GM18861 (cell line): ENCODE results near the gene SGPP1.
"Not testable (repeated sequence)": the region's sequence is repeated elsewhere in the genome, so short reads cannot be mapped to it uniquely, and the experiment has no call there.

ENCODE experiments used
- ATAC-seq: cut with Tn5 transposase; IDR thresholded peaks from one replicate; pipeline ENCODE4 v1.9.1; 2021; ENCODE audit not compliant: unreplicated experiment

Gene SGPP1

GRCh38 chr14:63673886-63674497 lies 53.9 kb downstream of the SGPP1 start:
- ATAC-seq = no peak

GRCh38 chr14:63673255-63673654 lies 54.6 kb downstream of the SGPP1 start:
- ATAC-seq = no peak

DNA sequence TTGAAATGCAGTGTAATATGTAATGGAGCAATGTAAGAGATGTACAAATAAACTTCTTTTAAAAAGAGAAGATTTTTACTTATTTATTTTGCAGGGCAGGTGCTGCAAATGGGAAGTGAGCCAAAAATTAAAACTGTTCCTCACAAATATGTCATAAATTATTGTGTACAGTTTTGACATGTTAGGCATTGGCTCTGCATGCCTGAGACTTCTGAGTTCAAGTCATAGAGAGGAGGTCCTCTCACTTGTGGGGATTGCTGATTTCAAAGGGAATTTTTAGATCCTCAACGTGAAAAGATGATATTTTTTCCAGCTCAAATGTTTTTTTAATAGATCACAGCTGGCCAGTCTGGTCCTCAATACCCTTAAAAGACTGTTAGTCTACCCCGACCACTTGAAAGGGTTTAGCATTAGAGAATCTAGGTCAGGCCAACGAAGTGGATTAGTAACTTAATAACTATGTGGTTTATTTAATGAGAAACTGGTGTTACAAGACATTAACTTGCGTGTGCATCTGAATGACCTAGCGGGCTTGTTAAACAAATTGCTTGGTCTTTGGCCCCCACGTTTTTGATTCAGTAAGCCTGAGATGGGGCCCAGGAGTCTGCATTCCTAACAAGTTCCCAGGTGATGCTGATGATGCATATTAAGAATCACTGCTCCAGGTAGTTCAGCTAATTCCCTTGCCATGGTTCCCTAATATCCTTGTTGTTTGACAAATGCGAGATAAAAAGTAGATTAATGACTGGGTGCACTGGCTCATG lies 55.3 kb downstream of the SGPP1 start:
- ATAC-seq = peak; percentile 72

GRCh38 chr14:63671987-63672386 lies 55.9 kb downstream of the SGPP1 start:
- no peak for ATAC-seq

GRCh38 chr14:63670692-63671091 lies 57.2 kb downstream of the SGPP1 start:
- peak; percentile 46 for ATAC-seq

DNA sequence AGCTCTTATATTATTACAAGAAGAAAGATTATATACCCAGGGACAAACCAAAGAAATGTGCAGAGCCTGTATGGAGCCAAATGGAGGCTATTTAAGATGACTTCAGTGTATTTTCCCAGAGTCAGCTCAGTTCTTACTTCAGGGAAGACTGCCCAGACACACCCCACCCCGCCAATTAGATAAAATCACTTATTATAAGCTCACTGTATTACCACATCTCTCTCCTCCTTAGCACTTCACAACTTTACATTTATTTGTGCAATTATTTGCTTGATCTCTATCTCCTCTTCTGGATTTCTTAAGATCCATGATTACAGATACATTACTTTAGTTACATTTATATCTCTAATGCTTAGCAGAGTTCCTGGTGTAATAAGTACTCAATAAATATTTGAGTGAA lies 61.5 kb downstream of the SGPP1 start:
- ATAC-seq = no peak

DNA sequence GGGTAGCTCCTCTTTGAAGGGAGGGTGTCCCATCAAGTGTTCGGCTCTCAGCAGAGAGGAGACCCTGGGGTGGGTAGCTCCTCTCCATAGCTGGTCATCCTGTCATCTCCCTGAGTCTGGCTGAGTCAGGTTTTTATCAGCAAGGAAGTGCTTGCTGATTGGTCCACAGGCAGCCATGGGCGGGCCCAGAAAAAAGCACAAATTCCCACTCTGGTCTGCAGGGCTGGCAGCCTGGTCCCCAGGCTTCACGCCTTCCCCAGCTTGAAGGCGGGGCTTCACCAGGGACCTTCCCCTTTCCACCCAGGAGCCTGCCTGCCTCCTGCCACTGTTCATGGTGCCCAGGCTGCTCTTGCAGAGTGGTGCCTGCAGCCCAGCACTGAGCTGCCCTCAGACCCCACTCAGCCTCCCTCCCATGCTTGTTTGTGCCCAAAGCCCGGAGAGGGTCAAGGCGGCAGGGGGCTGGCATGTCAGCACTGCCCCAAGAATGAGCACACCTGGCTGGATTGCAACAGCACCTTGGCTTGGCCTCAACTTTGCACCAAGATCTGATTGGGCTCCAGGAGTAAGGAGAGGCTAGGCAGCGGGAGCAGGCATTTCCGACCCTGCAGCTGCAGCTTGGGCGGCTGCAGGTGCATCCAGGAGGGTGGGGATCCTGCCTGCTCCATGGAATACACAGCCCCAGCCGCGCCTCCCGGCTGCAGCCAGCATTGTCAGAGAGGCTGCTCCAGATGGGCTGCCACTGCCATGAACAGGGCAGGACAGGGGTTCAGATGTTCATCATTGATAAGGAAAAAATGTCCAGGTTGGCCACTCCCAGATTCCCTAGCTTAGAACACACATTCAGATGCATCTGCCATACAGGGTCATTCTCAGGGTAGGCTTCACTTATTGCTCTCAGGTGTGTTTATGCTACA lies 64.2 kb downstream of the SGPP1 start:
- no peak for ATAC-seq

GRCh38 chr14:63662776-63663175 lies 65.1 kb downstream of the SGPP1 start:
- ATAC-seq = no peak

DNA sequence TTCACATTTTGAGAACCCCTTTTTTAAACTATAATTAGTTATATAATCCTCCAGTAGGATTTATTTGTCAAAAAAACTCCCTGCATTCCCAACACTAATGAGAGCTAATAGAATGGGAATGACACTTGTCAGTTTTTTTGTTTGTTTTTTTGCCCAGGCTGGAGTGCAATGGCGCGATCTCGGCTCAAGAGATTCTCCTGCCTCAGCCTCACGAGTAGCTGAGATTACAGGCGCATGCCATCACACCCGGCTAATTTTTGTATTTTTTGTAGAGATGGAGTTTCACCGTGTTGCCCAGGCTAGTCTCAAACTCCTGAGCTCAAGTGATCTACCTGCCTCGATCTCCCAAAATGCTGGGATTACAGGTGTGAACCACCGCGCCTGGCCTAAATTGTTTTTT lies 66.0 kb downstream of the SGPP1 start:
- not testable (repeated sequence) for ATAC-seq

DNA sequence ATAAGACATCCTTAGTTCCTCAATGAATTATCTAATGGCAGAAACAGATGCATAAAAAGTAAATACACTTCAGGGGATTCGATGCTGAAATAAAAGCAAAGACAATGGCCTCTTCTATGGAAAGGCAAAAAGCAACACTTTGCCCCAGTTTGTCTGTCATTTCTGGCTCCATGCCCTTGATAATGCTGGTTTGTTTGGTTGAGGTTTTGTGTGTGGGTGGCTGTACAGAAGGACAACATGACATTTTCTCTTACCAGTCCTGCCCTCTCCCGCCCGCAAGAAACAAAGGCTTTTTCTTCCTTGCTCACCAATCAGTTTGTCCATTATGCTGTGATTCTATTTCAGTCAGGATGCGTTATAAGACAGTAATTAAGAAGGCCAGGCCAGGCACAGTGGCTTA lies 68.1 kb downstream of the SGPP1 start:
- ATAC-seq = no peak

DNA sequence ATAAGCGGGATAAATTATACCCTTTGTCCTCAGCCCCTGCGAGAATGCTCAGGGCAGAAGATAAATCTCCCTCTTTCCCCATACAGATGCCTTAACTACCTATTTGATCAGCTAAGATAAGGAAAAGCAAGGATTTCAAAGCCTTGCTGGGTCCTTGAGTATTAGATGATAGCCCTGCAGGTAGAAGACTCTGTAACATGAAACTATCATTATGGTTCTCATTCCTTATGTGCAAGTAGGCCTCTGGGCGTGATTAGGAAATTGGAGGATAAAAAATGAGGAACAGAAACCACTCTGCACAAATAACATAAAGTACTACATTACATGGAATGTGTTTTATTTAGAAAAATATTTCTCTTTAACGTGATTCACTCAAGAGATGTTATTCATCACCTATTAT lies 71.7 kb downstream of the SGPP1 start:
- ATAC-seq = no peak

GRCh38 chr14:63654936-63655335 lies 72.9 kb downstream of the SGPP1 start:
- no peak for ATAC-seq

DNA sequence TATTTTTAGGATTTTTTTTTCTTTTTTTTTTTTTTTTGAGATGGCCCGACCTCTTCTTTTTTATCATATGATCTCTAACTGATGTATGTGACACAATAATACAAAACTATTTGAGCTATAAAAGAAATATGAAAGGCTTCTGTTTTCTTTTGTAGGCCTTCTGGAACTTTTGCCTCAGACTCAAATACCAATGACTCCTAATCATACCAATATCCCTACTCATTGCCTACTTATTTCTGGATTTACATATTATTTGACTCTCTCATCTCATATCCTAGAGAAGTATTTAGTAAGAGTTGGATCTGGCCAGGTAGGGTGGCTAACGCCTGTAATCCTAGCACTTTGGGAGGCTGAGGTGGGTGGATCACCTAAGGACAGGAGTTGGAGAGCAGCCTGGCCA lies 73.5 kb downstream of the SGPP1 start:
- no peak for ATAC-seq

DNA sequence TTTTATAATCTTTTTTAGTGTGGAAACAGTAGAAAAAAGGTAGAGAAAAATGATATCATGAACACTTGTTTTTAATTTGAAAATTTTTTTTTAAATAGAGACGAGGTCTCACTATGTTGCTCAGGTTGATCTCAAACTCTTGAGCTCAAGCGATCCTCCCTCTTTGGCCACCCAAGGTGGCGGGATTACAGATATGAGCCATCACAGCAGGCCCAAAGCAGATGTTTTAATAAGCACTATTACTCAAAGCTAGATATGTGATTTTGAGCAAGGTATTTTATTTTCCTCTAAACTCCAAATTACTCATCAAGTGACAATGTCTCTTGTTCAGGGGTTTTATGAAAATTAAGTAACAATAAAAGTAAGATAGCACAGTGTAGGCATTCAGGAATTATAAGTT lies 75.5 kb downstream of the SGPP1 start:
- no peak for ATAC-seq

DNA sequence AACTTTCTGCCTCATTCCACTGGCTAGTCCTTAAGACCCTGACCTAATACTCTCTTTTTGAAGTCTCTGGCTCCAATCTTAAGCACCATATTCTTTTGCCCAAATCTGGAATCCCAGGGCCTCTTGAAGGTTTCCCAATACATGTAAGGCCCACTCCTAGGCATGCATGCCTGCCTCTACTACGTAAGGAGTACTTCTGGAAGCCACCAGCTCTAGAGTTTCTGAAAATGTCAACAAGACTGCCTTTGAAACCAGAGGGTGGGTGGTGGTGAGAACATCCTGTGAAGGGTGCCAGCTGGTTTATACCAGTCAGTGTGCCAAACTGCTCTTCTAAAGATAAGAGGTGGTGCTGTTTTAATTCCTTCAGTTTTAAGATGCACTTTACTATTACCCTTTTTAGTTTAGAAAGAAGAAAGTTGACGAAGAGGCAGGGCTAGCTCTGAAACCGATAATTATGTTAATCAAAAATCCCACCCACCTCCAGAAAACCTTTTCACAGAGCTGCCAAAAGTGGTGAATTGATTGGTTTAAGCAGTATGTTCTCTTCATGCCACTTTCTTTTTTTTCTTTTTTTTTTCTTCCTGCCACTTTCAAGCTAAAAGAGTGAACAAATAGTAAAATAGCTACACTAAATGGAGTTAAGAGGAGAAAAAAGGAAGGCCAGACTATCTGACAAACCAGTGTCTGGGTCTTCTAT lies 77.5 kb downstream of the SGPP1 start:
- peak; percentile 56 for ATAC-seq

DNA sequence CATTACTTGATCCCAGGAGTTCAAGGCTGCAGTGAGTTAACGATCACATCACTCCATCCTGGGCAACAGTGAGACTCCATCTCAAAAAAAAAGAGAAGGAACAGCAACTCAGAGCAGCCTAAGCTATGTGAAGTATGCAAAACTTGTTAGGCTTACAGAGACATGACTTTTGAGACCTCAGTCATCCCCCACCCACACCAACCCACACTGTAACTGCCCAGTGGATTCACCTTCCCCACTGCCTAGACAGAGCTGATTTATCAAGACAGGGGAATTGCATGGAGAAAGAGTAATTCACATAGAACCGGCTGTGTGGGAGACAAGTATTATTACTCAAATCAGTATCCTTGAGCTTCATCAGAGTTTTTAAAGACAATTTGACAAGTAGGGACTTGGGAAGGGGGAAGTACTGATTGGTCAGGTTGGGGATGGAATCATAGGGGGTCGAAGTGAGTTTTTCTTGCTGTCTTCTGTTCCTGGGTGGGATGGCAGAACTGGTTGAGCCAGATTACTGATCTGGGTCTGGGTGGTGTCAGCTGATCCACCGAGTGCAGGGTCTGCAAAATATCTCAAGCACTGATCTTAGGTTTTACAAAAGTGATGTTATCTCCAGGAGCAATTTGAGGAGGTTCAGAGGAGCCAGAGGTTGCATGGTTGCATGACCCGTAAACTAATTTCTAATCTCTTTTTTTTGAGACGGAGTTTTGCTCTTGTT lies 80.0 kb downstream of the SGPP1 start:
- ATAC-seq = no peak

GRCh38 chr14:63644741-63645140 lies 83.1 kb downstream of the SGPP1 start:
- ATAC-seq = no peak

DNA sequence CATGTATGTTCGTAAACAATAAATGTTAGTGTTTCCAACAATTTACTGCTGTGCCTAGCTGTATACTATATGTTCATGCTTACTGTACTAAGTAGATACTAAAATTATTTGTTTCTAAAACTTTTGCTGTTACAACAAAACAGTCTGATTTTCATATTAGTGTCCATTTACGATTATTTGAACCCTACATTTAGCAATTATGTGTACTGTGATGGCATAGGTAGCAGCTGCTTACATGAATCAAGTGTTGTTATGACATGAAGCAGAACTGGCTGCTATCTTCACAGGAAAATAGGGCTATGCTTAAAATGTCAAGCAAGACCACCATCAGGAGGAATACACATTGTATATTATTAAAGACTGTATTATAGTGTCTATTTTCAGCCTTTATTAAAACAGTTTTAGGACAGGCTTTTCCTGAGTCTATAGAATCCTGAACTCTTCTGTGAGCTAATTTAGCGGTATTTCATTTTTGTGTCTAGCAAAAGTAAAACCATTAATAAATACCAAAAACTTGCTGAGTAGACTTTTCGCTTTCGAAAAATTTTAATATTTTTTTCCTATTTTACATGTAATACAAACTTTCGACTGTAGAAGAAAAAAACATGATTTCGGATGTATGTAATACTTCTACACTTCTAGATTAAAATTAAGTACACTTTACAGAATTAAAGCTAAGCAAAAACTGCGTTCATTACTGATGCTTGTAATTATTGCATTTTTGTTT lies 85.0 kb downstream of the SGPP1 start:
- ATAC-seq = peak; percentile 0

DNA sequence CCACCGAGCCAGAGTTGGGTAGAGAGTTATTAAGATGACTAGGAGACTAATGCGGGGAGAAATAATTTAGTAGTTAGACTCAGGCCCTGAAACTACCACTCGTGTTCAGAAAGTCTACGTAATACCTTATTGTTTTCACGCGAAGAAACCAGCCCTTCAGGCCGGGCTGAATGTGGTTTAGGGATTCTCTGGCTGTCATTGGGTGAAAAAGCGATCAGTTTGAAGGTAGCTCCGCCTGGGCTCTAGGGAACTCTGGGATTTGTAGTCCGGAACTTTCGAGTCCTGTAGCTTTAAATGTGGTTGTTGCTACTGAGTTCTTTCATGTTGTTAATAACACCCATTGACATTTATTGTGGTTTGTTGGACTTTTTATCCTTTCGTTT lies 85.6 kb downstream of the SGPP1 start:
- peak; percentile 53 for ATAC-seq
